Activated naive CD8-positive, alpha-beta T cell treated with anti-CD3 and anti-CD28 coated beads for 36 hours (primary cell): ENCODE measurements around the gene DNAJC12. TPM values are rescaled to one million over a fixed set of nuclear protein-coding genes. Genes with fewer than 3 reads are reported as not detected.
"Not testable (repeated sequence)": the region's sequence is repeated elsewhere in the genome, so short reads cannot be mapped to it uniquely, and the experiment has no call there.

Experiments
- DNase-seq: peaks from one replicate; pipeline ENCODE4 v3.0.0; 2021
- H3K27ac Mint-ChIP-seq: one replicate; pipeline ENCODE4 v1.8.0; 2022; ENCODE audit warnings: mild to moderate bottlenecking, moderate library complexity, mixed read lengths
- H3K27me3 Mint-ChIP-seq: one replicate; pipeline ENCODE4 v1.8.0; 2022; ENCODE audit warnings: mild to moderate bottlenecking, mixed read lengths
- H3K36me3 Mint-ChIP-seq: one replicate; pipeline ENCODE4 v1.8.0; 2021; ENCODE audit warnings: mild to moderate bottlenecking, mixed read lengths
- H3K4me1 Mint-ChIP-seq: one replicate; pipeline ENCODE4 v1.8.0; 2021; ENCODE audit warnings: mixed read lengths
- H3K4me3 Mint-ChIP-seq: one replicate; pipeline ENCODE4 v1.8.0; 2022; ENCODE audit warnings: mild to moderate bottlenecking, moderate library complexity, mixed read lengths
- H3K9me3 Mint-ChIP-seq: one replicate; pipeline ENCODE4 v1.8.0; 2022; ENCODE audit warnings: mixed read lengths
- total RNA-seq, 2 experiments: library from RNA; stranded (reverse); gene quantifications; one replicate each; pipeline ENCODE4 v1.2.3, GENCODE V29; 2021

The DNAJC12 gene
- total RNA-seq, 2 experiments from 2014 or later = 46.7 to 47.1 TPM

GRCh38 chr10:67772151-67772550 lies 65.8 kb downstream of the DNAJC12 start:
- H3K4me3 Mint-ChIP-seq = no peak overlapping the region
- no peak overlapping the region for H3K27ac Mint-ChIP-seq
- DNase-seq = no peak
- no peaks in the 10 kb centered on the region for H3K27me3 Mint-ChIP-seq
- no peaks in the 10 kb centered on the region for H3K9me3 Mint-ChIP-seq
- H3K36me3 Mint-ChIP-seq = no peaks in the 10 kb centered on the region
- peaks cover 11% of the 10 kb centered on the region for H3K4me1 Mint-ChIP-seq

GRCh38 chr10:67771200-67771599 lies 66.8 kb downstream of the DNAJC12 start:
- no peak for DNase-seq
- Mint-ChIP-seq H3K27ac (no peak overlapping the region), H3K4me3 (no peak overlapping the region), H3K27me3 (no peaks in the 10 kb centered on the region), H3K36me3 (no peaks in the 10 kb centered on the region), H3K9me3 (no peaks in the 10 kb centered on the region), H3K4me1 (peaks cover 11% of the 10 kb centered on the region)

- H3K27ac Mint-ChIP-seq = no peak overlapping the region
- no peaks in the 10 kb centered on the region for H3K27me3 Mint-ChIP-seq
- no peaks in the 10 kb centered on the region for H3K36me3 Mint-ChIP-seq
- H3K4me1 Mint-ChIP-seq = peaks cover 11% of the 10 kb centered on the region
- no peaks in the 10 kb centered on the region for H3K9me3 Mint-ChIP-seq
- no peak overlapping the region for H3K4me3 Mint-ChIP-seq
- DNase-seq = no peak
Measured at GRCh38 chr10:67770537-67770936, 67.5 kb downstream of the DNAJC12 start.

- Mint-ChIP-seq H3K27ac (no peak overlapping the region), H3K4me3 (no peak overlapping the region), H3K27me3 (peaks cover 7% of the 10 kb centered on the region), H3K36me3 (peaks cover 6% of the 10 kb centered on the region), H3K4me1 (peaks cover 14% of the 10 kb centered on the region), H3K9me3 (peaks cover 4% of the 10 kb centered on the region)
- DNase-seq = no peak
Measured at GRCh38 chr10:67767244-67767643, 70.7 kb downstream of the DNAJC12 start.

GRCh38 chr10:67764012-67764822 lies 73.8 kb downstream of the DNAJC12 start:
- Mint-ChIP-seq H3K4me1 (peaks cover 14% of the 10 kb centered on the region), H3K36me3 (peaks cover 6% of the 10 kb centered on the region), H3K4me3 (peak overlapping the region; percentile 89), H3K9me3 (peaks cover 4% of the 10 kb centered on the region), H3K27me3 (peaks cover 7% of the 10 kb centered on the region), H3K27ac (peak overlapping the region; percentile 99)
- DNase-seq = peak; percentile 93

GRCh38 chr10:67763499-67764011 lies 74.4 kb downstream of the DNAJC12 start:
- Mint-ChIP-seq H3K4me1 (peaks cover 14% of the 10 kb centered on the region), H3K9me3 (peaks cover 4% of the 10 kb centered on the region), H3K4me3 (peak overlapping the region; percentile 89), H3K36me3 (peaks cover 6% of the 10 kb centered on the region), H3K27me3 (peaks cover 7% of the 10 kb centered on the region), H3K27ac (peak overlapping the region; percentile 99)
- peak; percentile 81 for DNase-seq

- H3K27me3 Mint-ChIP-seq, H3K36me3 Mint-ChIP-seq, H3K4me3 Mint-ChIP-seq, H3K9me3 Mint-ChIP-seq, DNase-seq, H3K27ac Mint-ChIP-seq: not testable (repeated sequence)
- peaks cover 14% of the 10 kb centered on the region for H3K4me1 Mint-ChIP-seq
Measured at GRCh38 chr10:67762567-67762966, 75.4 kb downstream of the DNAJC12 start.

- Mint-ChIP-seq H3K9me3 (peaks cover 4% of the 10 kb centered on the region), H3K27me3 (peaks cover 7% of the 10 kb centered on the region), H3K36me3 (peaks cover 6% of the 10 kb centered on the region), H3K4me3 (no peak overlapping the region), H3K4me1 (peaks cover 13% of the 10 kb centered on the region), H3K27ac (no peak overlapping the region)
- DNase-seq = no peak
Measured at GRCh38 chr10:67760272-67760671, 77.7 kb downstream of the DNAJC12 start.

Other genes starting within 250 kb of the DNAJC12 start
- gene CTNNA3, start 142.0 kb downstream of the DNAJC12 start, total RNA-seq = not detected
- 10 to 100 TPM; 41.3 to 42.5 TPM for gene SIRT1, start 46.5 kb upstream of the DNAJC12 start, total RNA-seq
- gene HERC4, start 237.1 kb upstream of the DNAJC12 start, total RNA-seq = 10 to 100 TPM; 38.2 to 39.9 TPM